Measurements from ENCODE around the gene MAPK1. TPM values are rescaled to one million over a fixed set of nuclear protein-coding genes. Genes with fewer than 3 reads are reported as not detected.

The MAPK1 gene
- total RNA-seq, 1 donor from 2014 or later = 148 TPM

GRCh38 chr22:21904250-21904789 is 36.9 kb upstream of the MAPK1 start:
- H3K27me3 Mint-ChIP-seq (ENCODE audit: low read depth, unreplicated experiment) = no peaks in the 10 kb centered on the region
- TF ChIP-seq EZH2 (IDR thresholded peaks at IDR 0.05; ENCODE audit: insufficient read depth, low read length) = no peak
- no peak for TF ChIP-seq CTCF (IDR thresholded peaks at IDR 0.05; ENCODE audit: insufficient read depth, low read depth, low read length)
- no peaks in the 10 kb centered on the region for H4K20me1 ChIP-seq (ENCODE audit: insufficient read depth, low read length)
- no peaks in the 10 kb centered on the region for H3K79me2 ChIP-seq (ENCODE audit: insufficient read depth, low read length)
- H3K9me3 ChIP-seq (ENCODE audit: insufficient read depth, low read depth, low read length) = no peaks in the 10 kb centered on the region
- FAIRE-seq (no peak), DNase-seq (ENCODE audit: low read depth) (no peak)
- H3K9ac ChIP-seq (ENCODE audit: low read length) = no peak overlapping the region
- no peak overlapping the region for H3K27ac Mint-ChIP-seq (ENCODE audit: unreplicated experiment)
- H2AFZ ChIP-seq (ENCODE audit: low read depth, low read length) = no peak overlapping the region
- H3K4me3 ChIP-seq (ENCODE audit: insufficient read depth, low read depth, low read length) = no peak overlapping the region
- no peaks in the 10 kb centered on the region for H3K27me3 ChIP-seq (ENCODE audit: insufficient read depth, low read length)
- no peaks in the 10 kb centered on the region for H3K36me3 ChIP-seq (ENCODE audit: insufficient read depth, low read length)
- no peak overlapping the region for H3K27ac ChIP-seq (ENCODE audit: low read depth, low read length)
- H3K4me3 Mint-ChIP-seq (ENCODE audit: unreplicated experiment) = no peak overlapping the region
- no peaks in the 10 kb centered on the region for H3K36me3 Mint-ChIP-seq (ENCODE audit: low read depth, unreplicated experiment)
- no peaks in the 10 kb centered on the region for H3K4me1 ChIP-seq (ENCODE audit: insufficient read depth, low read length)
- H3K4me1 Mint-ChIP-seq (ENCODE audit: low read depth, unreplicated experiment) = no peaks in the 10 kb centered on the region
- H3K4me2 ChIP-seq (ENCODE audit: low read length) = no peak overlapping the region
- H3K9me3 Mint-ChIP-seq (ENCODE audit: unreplicated experiment) = peaks cover 5% of the 10 kb centered on the region

- Histone ChIP-seq H3K9me3 (ENCODE audit: insufficient read depth, low read depth, low read length) (no peaks in the 10 kb centered on the region), H3K36me3 (ENCODE audit: insufficient read depth, low read length) (no peaks in the 10 kb centered on the region), H3K9ac (ENCODE audit: low read length) (no peak overlapping the region), H3K27me3 (ENCODE audit: insufficient read depth, low read length) (no peaks in the 10 kb centered on the region), H3K4me1 (ENCODE audit: insufficient read depth, low read length) (no peaks in the 10 kb centered on the region), H3K27ac (ENCODE audit: low read depth, low read length) (no peak overlapping the region), H2AFZ (ENCODE audit: low read depth, low read length) (no peak overlapping the region), H3K4me3 (ENCODE audit: insufficient read depth, low read depth, low read length) (no peak overlapping the region), H4K20me1 (ENCODE audit: insufficient read depth, low read length) (no peaks in the 10 kb centered on the region), H3K4me2 (ENCODE audit: low read length) (no peak overlapping the region), H3K79me2 (ENCODE audit: insufficient read depth, low read length) (no peaks in the 10 kb centered on the region)
- Mint-ChIP-seq H3K27ac (ENCODE audit: unreplicated experiment) (no peak overlapping the region), H3K4me1 (ENCODE audit: low read depth, unreplicated experiment) (no peaks in the 10 kb centered on the region), H3K27me3 (ENCODE audit: low read depth, unreplicated experiment) (no peaks in the 10 kb centered on the region), H3K4me3 (ENCODE audit: unreplicated experiment) (no peak overlapping the region), H3K36me3 (ENCODE audit: low read depth, unreplicated experiment) (no peaks in the 10 kb centered on the region), H3K9me3 (ENCODE audit: unreplicated experiment) (peaks cover 5% of the 10 kb centered on the region)
- no peak for FAIRE-seq
- no peak for DNase-seq (ENCODE audit: low read depth)
- no peak for TF ChIP-seq EZH2 (IDR thresholded peaks at IDR 0.05; ENCODE audit: insufficient read depth, low read length)
- TF ChIP-seq CTCF (IDR thresholded peaks at IDR 0.05; ENCODE audit: insufficient read depth, low read depth, low read length) = no peak
Measured at GRCh38 chr22:21903283-21903682, 35.8 kb upstream of the MAPK1 start.

- Histone ChIP-seq H3K9ac (ENCODE audit: low read length) (no peak overlapping the region), H3K4me1 (ENCODE audit: insufficient read depth, low read length) (no peaks in the 10 kb centered on the region), H3K79me2 (ENCODE audit: insufficient read depth, low read length) (no peaks in the 10 kb centered on the region), H3K27ac (ENCODE audit: low read depth, low read length) (no peak overlapping the region), H4K20me1 (ENCODE audit: insufficient read depth, low read length) (no peaks in the 10 kb centered on the region), H2AFZ (ENCODE audit: low read depth, low read length) (no peak overlapping the region), H3K9me3 (ENCODE audit: insufficient read depth, low read depth, low read length) (no peaks in the 10 kb centered on the region), H3K27me3 (ENCODE audit: insufficient read depth, low read length) (no peaks in the 10 kb centered on the region), H3K4me3 (ENCODE audit: insufficient read depth, low read depth, low read length) (no peak overlapping the region), H3K4me2 (ENCODE audit: low read length) (no peak overlapping the region), H3K36me3 (ENCODE audit: insufficient read depth, low read length) (no peaks in the 10 kb centered on the region)
- FAIRE-seq (no peak), DNase-seq (ENCODE audit: low read depth) (no peak)
- Mint-ChIP-seq H3K36me3 (ENCODE audit: low read depth, unreplicated experiment) (no peaks in the 10 kb centered on the region), H3K4me3 (ENCODE audit: unreplicated experiment) (no peak overlapping the region), H3K27ac (ENCODE audit: unreplicated experiment) (no peak overlapping the region), H3K4me1 (ENCODE audit: low read depth, unreplicated experiment) (no peaks in the 10 kb centered on the region), H3K9me3 (ENCODE audit: unreplicated experiment) (peaks cover 5% of the 10 kb centered on the region), H3K27me3 (ENCODE audit: low read depth, unreplicated experiment) (no peaks in the 10 kb centered on the region)
- TF ChIP-seq EZH2 (IDR thresholded peaks at IDR 0.05; ENCODE audit: insufficient read depth, low read length) (no peak), CTCF (IDR thresholded peaks at IDR 0.05; ENCODE audit: insufficient read depth, low read depth, low read length) (no peak)
Measured at GRCh38 chr22:21902296-21903087, 35.0 kb upstream of the MAPK1 start.
